Measurements from ENCODE around the gene EGLN1. TPM values are rescaled to one million over a fixed set of nuclear protein-coding genes. Genes with fewer than 3 reads are reported as not detected.

The EGLN1 gene
- total and polyA plus RNA-seq, 2 experiments from 2014 or later: 1.9 to 6.0 TPM

GRCh38 chr1:231397886-231398671 is 24.0 kb downstream of the EGLN1 start (continued):
- TF ChIP-seq ZNF462 (CRISPR knock-in tag; IDR thresholded peaks at IDR 0.05) (no peak), EZH2 (IDR thresholded peaks at IDR 0.05; ENCODE audit: low read depth, unreplicated experiment) (no peak), CREB1 (CRISPR knock-in tag; IDR thresholded peaks at IDR 0.05; ENCODE audit: low read depth) (no peak), STAT1 (IDR thresholded peaks at IDR 0.05; ENCODE audit: unreplicated experiment) (no peak), ETS1 (IDR thresholded peaks at IDR 0.05) (no peak), CTCF (conservative IDR thresholded peaks at IDR 0.05; ENCODE audit: low read depth in 2 of 2) (no peak), NANOG (IDR thresholded peaks at IDR 0.05; ENCODE audit: borderline replicate concordance) (no peak), ZNF331 (CRISPR knock-in tag; IDR thresholded peaks at IDR 0.05; ENCODE audit: low read depth) (no peak), EZH2phosphoT487 (IDR thresholded peaks at IDR 0.05; ENCODE audit: unreplicated experiment) (no peak)
